ENCODE data around the gene CHST11. TPM values are rescaled to one million over a fixed set of nuclear protein-coding genes. Genes with fewer than 3 reads are reported as not detected.

The CHST11 gene
- polyA plus RNA-seq, 1 donor (not counting 4 experiments of a cell fraction or from before 2014, with no cell fraction given), result 11.9 TPM

- H3K9ac ChIP-seq (ENCODE audit: control insufficient read depth, extremely low read depth, insufficient read depth, low read length), result no peak overlapping the region
- peak; percentile 48 for FAIRE-seq
Observed at GRCh38 chr12:104707794-104708558, 251.2 kb downstream of the CHST11 start.

GRCh38 chr12:104708891-104709290 lies 252.1 kb downstream of the CHST11 start:
- no peak overlapping the region for H3K27ac ChIP-seq (ENCODE audit: control insufficient read depth, insufficient read depth, low read length)

More at GRCh38 chr12:104707794-104708558, 251.2 kb downstream of the CHST11 start:
- Histone ChIP-seq H4K20me1 (ENCODE audit: control insufficient read depth, extremely low read depth, insufficient read depth, low read length) (no peaks in the 10 kb centered on the region), H2AFZ (ENCODE audit: control insufficient read depth, low read length) (no peak overlapping the region), H3K4me1 (ENCODE audit: control insufficient read depth, extremely low read depth, insufficient read depth, low read length) (no peaks in the 10 kb centered on the region), H3K9me1 (ENCODE audit: control insufficient read depth, extremely low read depth, insufficient read depth, low read length) (peaks cover 3% of the 10 kb centered on the region), H3K9me3 (ENCODE audit: control insufficient read depth, low read depth, low read length) (no peaks in the 10 kb centered on the region), H3K4me3 (ENCODE audit: control insufficient read depth in 2 of 3, extremely low read depth in 1 of 3, insufficient read depth in 2 of 3, low read depth in 1 of 3, low read length in 3 of 3) (no peak overlapping the region), H3K36me3 (ENCODE audit: control insufficient read depth in 2 of 2, extremely low read depth in 1 of 2, insufficient read depth in 2 of 2, low read length in 2 of 2) (no peaks in the 10 kb centered on the region), H3K4me2 (ENCODE audit: control insufficient read depth, extremely low read depth, insufficient read depth, low read depth, low read length) (no peak overlapping the region), H3K27me3 (ENCODE audit: control insufficient read depth, extremely low read depth, insufficient read depth, low read length) (no peaks in the 10 kb centered on the region), H3K27ac (ENCODE audit: control insufficient read depth, insufficient read depth, low read length) (no peak overlapping the region), H3K79me2 (ENCODE audit: control insufficient read depth, insufficient read depth, low read length) (no peaks in the 10 kb centered on the region)
- TF ChIP-seq CTCF (optimal IDR thresholded peaks at IDR 0.05 in 1 of 3, IDR thresholded peaks at IDR 0.05 in 1 of 3, conservative IDR thresholded peaks at IDR 0.05 in 1 of 3; ENCODE audit: extremely low read depth in 1 of 3, insufficient read depth in 2 of 3, low read length in 3 of 3), result no peak
- no peak for DNase-seq (ENCODE audit: low read depth, low spot score)
- dilution Hi-C loops (cut with MboI; ENCODE audit: extremely low pct_ligation_motif_present, low sequenced_read_pairs), result no loop called here

More at GRCh38 chr12:104708891-104709290, 252.1 kb downstream of the CHST11 start:
- H3K4me1 ChIP-seq (ENCODE audit: control insufficient read depth, extremely low read depth, insufficient read depth, low read length), result no peaks in the 10 kb centered on the region
- no peak overlapping the region for H2AFZ ChIP-seq (ENCODE audit: control insufficient read depth, low read length)
- DNase-seq (ENCODE audit: low read depth, low spot score), result no peak
- no peaks in the 10 kb centered on the region for H3K36me3 ChIP-seq (ENCODE audit: control insufficient read depth in 2 of 2, extremely low read depth in 1 of 2, insufficient read depth in 2 of 2, low read length in 2 of 2)
- dilution Hi-C loops (cut with MboI; ENCODE audit: extremely low pct_ligation_motif_present, low sequenced_read_pairs), result no loop called here
- H3K79me2 ChIP-seq (ENCODE audit: control insufficient read depth, insufficient read depth, low read length), result no peaks in the 10 kb centered on the region
- no peak overlapping the region for H3K4me2 ChIP-seq (ENCODE audit: control insufficient read depth, extremely low read depth, insufficient read depth, low read depth, low read length)
- no peak for FAIRE-seq
- no peaks in the 10 kb centered on the region for H3K9me3 ChIP-seq (ENCODE audit: control insufficient read depth, low read depth, low read length)
- H3K27me3 ChIP-seq (ENCODE audit: control insufficient read depth, extremely low read depth, insufficient read depth, low read length), result no peaks in the 10 kb centered on the region
- TF ChIP-seq EZH2 (IDR thresholded peaks at IDR 0.05; ENCODE audit: low read length) (no peak), CTCF (optimal IDR thresholded peaks at IDR 0.05 in 1 of 3, IDR thresholded peaks at IDR 0.05 in 1 of 3, conservative IDR thresholded peaks at IDR 0.05 in 1 of 3; ENCODE audit: extremely low read depth in 1 of 3, insufficient read depth in 2 of 3, low read length in 3 of 3) (no peak)
- no peak overlapping the region for H3K9ac ChIP-seq (ENCODE audit: control insufficient read depth, extremely low read depth, insufficient read depth, low read length)
- H3K4me3 ChIP-seq (ENCODE audit: control insufficient read depth in 2 of 3, extremely low read depth in 1 of 3, insufficient read depth in 2 of 3, low read depth in 1 of 3, low read length in 3 of 3), result no peak overlapping the region
- H4K20me1 ChIP-seq (ENCODE audit: control insufficient read depth, extremely low read depth, insufficient read depth, low read length), result no peaks in the 10 kb centered on the region
- H3K9me1 ChIP-seq (ENCODE audit: control insufficient read depth, extremely low read depth, insufficient read depth, low read length), result peaks cover 3% of the 10 kb centered on the region
